CD4-positive, alpha-beta T cell treated with Interleukin-6 for 4 hours (primary cell): ENCODE measurements around the gene CENPV.

Experiments
- DNase-seq: peaks from one replicate; pipeline ENCODE4 v3.0.0-alpha.2; 2020; ENCODE audit warnings: mixed read lengths

Gene CENPV

DNA sequence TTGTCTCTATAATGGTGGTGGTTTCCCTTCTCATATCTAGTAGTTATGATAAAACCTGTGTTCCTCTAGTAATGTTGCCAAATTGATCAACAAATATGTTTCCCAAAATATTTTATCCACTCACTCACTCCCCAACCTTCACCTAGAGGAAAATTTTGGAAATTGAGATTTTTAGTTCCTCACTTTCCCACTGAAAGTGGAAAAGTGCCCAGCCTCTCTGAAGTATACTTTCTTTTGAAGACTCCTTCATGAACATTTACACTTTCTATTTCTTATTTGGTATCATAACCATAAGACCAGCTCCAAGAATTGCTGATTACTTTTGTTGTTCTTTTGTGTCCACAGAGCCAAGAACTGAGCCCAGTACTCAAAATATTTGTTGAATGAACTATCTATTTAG is 5.1 kb upstream of the CENPV start:
- no peak for DNase-seq

- DNase-seq = no peak
These were observed 1.3 kb upstream of the CENPV start for GRCh38 chr17:16354585-16354984.

DNA sequence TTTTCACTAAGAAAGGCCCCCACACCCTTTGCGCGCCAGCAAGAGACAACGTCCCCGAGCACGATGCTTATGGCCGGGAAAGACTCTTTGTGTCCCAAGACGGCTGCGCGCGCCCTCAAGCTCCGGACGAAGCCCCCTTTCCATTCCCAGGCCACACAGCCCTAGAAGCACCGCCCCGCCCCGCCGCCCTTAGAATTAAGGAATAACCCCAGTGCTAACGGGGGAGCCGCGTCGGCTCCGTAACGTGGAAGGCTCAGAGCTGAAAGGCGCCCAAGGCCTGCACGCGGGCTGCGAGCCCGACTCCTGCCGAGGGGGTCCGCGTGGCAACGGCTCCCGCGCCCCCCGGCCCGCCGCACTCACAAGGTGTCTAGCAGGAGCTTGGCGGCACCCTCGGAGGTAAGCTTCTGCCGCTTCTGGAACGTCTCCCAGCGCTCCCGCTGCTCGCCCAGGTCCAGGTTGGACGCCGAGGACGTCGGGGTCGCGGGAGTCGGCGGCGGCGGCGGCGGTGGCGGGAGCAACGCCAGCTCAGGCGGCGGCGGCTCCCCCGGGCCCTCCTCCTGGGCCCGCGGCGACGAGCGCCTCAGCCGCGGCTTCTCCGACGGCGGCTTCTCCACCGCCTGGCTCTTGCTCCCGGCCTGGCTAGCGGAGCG is 477 bp downstream of the CENPV start:
- DNase-seq = no peak

DNA sequence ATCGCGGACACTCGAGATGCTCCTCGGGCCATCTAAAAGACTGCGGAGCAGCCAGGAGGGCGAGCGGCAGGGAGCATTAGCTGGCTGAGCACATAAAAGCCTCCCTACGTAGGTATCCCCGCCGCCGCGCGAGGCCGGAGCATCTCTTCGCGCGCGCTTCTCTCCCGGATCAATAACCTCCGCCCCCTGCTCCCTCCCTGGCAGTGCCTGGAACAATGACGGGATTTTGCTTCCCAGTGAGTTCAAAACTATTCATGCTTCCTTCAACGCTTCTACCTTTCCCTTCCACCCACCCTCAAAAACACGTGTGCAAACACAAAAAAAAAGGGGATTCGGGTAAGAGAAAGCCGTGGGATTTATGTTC is 984 bp downstream of the CENPV start:
- peak; percentile 47 for DNase-seq

DNA sequence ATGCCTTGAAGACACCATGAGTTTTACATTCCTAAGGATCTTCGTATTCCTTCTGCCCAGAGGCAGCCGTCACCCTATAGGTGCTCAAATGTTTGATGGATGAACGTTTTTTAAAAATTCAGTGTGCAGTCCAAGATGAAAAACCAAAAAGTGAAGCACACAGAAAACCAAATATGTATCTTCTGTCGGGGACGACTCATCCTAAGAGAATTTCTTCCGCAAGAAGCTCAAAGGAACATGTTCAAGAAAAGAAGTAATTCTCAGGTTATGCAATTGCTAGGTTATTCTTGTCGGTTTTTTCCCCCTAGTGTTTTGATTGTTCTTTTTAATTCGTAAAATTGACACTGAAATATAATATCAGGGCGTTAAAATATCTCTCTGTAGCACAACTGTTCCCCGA is 1.4 kb downstream of the CENPV start:
- DNase-seq = no peak

DNA sequence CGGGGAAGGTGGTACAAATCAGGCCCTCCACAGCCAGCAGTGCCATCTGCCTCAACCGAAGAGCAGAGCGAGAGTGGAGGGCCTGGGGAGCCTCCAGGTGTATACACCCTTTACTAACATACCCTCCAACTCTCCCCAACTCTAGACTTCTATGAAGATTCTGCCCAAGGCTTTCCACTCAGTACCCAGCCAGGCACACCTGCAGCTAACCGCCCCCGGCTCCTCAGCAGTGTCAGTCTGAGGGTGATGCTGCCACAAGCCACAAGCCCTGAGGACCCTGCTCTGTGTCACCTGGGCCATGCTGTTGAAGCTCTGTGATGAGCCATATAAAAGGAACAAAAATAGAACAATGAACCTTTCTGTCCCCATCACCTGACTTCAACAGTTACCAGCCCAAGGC is 3.8 kb downstream of the CENPV start:
- DNase-seq = no peak

- DNase-seq = no peak
These were observed 4.7 kb downstream of the CENPV start for GRCh38 chr17:16348586-16348985.

DNA sequence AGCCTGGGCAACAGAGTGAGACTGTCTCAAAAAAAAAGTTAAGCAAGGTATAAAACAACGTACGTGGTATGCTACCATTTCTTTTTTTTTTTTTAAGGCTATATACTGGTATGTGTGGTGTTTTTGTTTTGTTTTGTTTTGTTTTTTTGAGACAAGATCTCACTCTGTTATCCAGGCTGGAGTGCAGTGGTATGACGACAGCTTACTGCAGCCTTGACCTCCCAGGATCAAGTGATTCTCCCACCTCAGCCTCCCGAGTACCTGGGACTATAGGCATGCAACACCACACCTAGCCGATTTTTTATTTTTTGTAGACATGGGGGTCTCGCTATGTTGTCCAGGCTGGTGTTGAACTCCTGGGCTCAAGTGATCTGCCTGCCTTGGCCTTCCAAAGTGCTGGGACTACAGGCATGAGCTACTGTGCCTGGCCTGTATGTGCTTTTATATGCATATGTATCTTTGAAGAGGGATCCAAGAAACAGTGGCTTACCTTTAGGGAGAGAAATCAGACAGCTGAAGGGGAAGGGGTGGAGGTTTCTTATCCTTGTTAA is 6.5 kb downstream of the CENPV start:
- DNase-seq = no peak

DNA sequence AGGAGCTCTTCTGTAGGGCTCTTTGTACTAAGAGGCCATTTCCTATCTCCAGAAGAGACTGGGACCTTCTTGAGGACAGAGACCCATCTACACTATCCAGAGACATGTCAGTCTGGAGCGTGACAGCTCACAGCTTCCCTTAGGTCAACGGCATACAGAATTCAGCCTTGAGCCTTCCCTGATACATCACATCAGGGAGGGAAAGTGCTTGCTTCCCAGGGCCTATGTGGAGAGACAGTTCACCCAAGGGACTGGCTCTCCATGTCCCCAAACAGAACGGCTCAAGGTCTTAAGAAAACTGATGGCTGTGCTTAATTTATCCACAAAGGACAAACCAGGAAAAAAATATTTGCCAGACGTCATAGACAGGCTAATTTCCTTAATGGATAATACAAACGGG is 7.7 kb downstream of the CENPV start:
- DNase-seq = no peak

- DNase-seq = no peak
These were observed 9.7 kb downstream of the CENPV start for GRCh38 chr17:16343569-16343968.

DNA sequence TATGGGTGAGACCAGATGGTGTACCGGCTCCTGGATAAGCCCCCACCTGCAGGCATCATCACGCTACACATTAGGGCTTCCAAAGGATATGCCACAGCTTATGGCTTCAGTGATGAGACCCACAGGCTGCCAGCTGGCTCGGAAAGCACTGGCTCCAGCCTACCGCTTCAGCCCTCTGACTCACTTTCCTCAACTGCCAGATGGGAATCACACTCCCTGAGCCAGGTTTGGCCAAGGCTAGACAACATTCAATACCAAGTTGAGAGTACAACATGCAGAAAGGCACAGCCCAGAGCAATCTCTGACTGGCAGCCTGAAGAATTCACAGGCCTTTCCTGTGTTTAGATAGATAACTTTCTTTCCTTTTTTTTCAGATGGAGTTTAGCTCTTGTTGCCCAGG is 10.3 kb downstream of the CENPV start:
- no peak for DNase-seq

DNA sequence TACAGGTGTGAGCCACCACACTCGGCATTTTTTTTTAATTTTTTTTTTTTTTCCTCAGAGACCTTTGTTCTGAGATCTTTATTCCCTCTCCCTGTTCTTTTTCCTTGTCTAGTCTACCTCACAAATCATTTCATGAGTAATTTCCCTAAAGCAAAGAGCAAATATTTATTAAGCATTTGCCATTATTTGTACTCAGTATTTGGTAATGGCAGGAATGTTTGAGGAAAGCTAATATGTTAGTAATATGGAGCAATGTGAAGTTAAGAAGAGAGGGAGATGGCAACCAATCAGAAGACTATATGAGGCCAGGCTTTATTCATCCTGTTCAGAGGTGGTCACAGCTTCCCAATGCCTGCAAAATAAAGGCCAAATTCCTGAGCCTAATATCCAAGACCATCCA is 13.3 kb downstream of the CENPV start:
- DNase-seq = no peak

DNA sequence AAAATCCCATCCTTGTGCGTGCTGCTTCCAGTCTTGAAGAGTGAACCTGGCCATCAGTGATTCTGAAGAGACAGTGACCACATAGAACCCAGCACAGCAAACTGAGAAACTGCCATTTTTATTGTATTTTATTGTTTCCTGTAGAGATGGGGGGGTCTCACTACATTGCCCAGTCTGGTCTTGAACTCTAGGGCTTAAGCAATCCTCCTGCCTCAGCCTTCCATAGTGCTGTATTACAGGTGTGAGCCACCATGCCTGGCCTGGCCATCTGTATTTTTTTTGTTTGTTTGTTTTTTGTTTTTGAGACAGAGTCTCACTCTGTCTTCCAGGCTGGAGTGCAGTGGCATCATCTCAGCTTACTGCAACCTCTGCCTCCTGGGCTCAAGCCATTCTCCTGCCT is 13.9 kb downstream of the CENPV start:
- DNase-seq = no peak

- DNase-seq = no peak
These were observed 14.9 kb downstream of the CENPV start for GRCh38 chr17:16338391-16338790.

- no peak for DNase-seq
These were observed 23.6 kb downstream of the CENPV start for GRCh38 chr17:16329519-16330271.

GRCh38 chr17:16328997-16329396 is 24.3 kb downstream of the CENPV start:
- DNase-seq = no peak

DNA sequence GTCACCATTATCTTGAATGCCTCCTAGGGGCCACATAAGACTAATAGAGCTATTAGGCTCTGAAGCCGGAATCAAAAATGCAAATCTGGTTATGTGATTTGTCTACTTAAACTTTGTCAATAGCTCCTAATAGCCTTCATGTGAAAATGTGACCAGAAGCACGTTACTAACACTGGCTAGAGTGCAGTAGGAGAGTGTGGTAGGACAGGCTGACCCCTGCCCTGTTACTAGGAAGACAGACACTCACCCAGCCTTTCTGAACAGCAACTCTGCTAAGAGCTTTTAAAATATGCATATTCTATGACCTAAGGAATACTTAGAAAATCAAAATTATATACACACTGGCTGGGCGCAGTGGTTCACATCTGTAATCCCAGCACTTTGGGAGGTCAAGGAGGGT is 26.3 kb downstream of the CENPV start:
- no peak for DNase-seq

- no peak for DNase-seq
These were observed 27.3 kb downstream of the CENPV start for GRCh38 chr17:16325964-16326363.

DNA sequence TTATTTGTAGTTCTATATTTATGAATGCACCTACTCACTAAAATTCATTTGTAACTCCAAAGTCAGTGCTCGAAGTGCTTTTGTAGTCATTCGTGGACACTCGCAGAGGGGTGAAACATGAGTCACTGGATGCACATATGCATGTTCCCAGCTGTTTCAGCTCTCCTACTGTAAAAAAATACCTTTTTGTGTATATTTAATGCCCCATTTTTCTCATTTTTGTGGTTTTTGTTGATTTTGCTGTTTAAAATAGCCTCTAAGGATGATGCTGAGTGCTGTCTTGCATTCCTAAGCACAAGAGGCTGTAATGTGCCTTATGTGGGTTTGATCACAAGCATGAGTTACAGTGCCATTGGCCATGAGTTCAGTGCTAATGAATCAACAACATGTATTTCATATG is 30.6 kb downstream of the CENPV start:
- DNase-seq = no peak

- DNase-seq = no peak
These were observed 33.3 kb downstream of the CENPV start for GRCh38 chr17:16319969-16320368.

DNA sequence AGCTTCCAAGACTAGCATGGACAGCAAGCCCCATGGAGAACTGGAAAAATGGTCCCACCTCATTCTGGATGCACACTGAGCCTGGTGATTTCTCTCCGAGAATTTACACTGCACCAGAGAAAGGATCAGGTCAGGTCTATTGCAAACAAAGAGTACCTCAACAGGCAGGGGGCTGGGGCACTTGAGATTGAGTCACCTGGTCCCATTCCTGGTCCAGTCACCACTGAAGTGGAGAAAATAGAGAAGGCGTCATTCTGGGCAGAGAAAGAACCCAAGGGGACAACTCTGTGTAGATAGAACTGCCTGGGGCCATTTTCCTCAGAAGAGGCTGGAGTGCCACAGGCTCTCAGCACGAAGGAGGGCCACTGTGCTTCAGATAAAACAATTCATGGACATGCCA is 38.4 kb downstream of the CENPV start:
- DNase-seq = no peak

GRCh38 chr17:16314189-16314588 is 39.1 kb downstream of the CENPV start:
- no peak for DNase-seq

DNA sequence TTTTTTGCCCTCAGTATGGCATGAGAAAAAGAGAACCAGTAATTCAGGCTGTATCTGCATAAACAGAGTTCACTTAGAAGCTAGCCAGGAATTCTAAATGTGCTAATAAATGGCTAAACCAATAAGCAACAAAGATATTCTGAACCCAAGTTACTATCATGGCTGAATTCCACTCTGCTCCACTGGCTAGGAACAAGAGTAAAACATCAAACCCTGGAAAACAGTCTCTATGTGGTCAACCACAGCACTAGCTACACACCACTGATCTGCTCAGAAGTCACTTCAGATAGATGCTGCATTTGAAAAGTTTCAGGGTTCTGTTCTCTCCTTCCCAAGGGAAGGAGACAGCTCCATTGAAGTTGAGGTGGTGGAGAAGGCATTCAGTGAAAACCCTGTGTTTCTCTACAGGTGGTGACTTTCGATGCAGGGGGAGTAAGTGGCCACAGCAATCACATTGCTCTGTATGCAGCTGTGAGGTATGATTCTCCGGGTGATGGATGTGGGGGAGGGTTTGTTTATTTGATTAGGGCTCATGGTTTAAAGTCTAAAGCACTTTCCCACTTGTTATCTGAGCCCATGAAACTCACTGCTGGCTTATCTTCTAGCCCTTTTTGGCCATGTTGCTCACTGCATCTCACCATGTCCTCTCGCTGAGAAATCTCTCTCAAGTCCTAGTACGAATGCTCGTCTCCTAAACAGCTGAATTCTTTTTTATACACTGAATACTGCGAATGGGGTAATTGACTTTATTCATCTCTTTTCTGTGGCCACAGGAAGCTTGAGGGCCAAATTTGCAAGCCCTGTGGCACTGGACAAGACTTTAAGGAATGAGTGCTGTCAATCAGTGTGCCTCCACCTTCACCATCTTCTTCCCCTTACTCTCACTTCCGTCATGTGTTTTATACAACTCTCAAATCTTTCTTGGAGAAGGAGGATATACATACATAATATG is 39.9 kb downstream of the CENPV start:
- no peak for DNase-seq
